A549 (cell line): ENCODE results near the gene CACNA1F. TPM values are rescaled to one million over a fixed set of nuclear protein-coding genes. Genes with fewer than 3 reads are reported as not detected.

Experiments used
- ATAC-seq, 2 experiments: fragments of 200-7000 bp in 1 of 2; fragments of >200 bp in 1 of 2; cut with Nextera tagmentation in 1 of 2; cut with Tn5 transposase in 1 of 2; 3 replicates each; pipeline versions ENCODE4 v1.8.0 to v1.9.1; 2018 to 2020; ENCODE audit warnings: mild to moderate bottlenecking in 1 of 2, moderate library complexity in 1 of 2
- CTCF ChIA-PET: fragments of 300-600 bp; sonication (Branson Sonifier 250); formaldehyde crosslinking; extraction: SDS; loops from one replicate; lab custom pipeline; 2021; ENCODE audit warnings: antibody characterized with exemption, inconsistent platforms; lab: Yijun Ruan, JAX
- POLR2A ChIA-PET: fragments of 350-600 bp; formaldehyde crosslinking; extraction: SDS; loops from one replicate; lab custom pipeline; 2021; ENCODE audit warnings: antibody characterized with exemption, inconsistent platforms; lab: Yijun Ruan, JAX
- DNase-seq, 2 experiments: peaks; one replicate each; pipeline versions ENCODE4 v3.0.0 to v3.0.0-alpha.2; 2011 to 2016; ENCODE audit warnings: low read depth in 1 of 2, low spot score in 1 of 2
- FAIRE-seq: peaks from 2 replicates; lab custom pipeline; 2011; peaks lifted over from hg19 to GRCh38; lab: Jason Lieb, UNC
- H3K27ac ChIP-seq, 2 experiments: fragments of >200 bp; sonication (Bioruptor Twin); formaldehyde crosslinking; 3 replicates each; pipeline ENCODE4 v1.5.1; 2016 to 2017
- H3K4me1 ChIP-seq: fragments of >200 bp; sonication (Bioruptor Twin); formaldehyde crosslinking; 3 replicates; pipeline ENCODE4 v1.6.1; 2016
- H3K4me2 ChIP-seq: fragments of >200 bp; sonication (Bioruptor Twin); formaldehyde crosslinking; 3 replicates; pipeline ENCODE4 v1.6.1; 2016
- H3K4me3 ChIP-seq: fragments of >200 bp; sonication (Bioruptor Twin); formaldehyde crosslinking; 3 replicates; pipeline ENCODE4 v1.5.1; 2016
- H3K9me3 ChIP-seq: fragments of >200 bp; sonication (Bioruptor Twin); formaldehyde crosslinking; 3 replicates; pipeline ENCODE4 v1.6.1; 2016
- CBX2 ChIP-seq: fragments of 200-600 bp; sonication (generic); IDR thresholded peaks from 2 replicates; pipeline ENCODE4 v1.6.1; 2016; ENCODE audit warnings: low read depth, mild to moderate bottlenecking, borderline replicate concordance
- CBX8 ChIP-seq: fragments of 200-600 bp; sonication (generic); IDR thresholded peaks from 2 replicates; pipeline ENCODE4 v1.6.1; 2016
- CEBPB ChIP-seq, 2 experiments: fragments of >200 bp in 1 of 2; sonication (Bioruptor Twin) in 1 of 2; formaldehyde crosslinking in 1 of 2; IDR thresholded peaks; 2 replicates each; pipeline ENCODE4 v1.6.1; 2012 to 2016
- EP300 ChIP-seq, 2 experiments: fragments of >200 bp; sonication (Bioruptor Twin); formaldehyde crosslinking; IDR thresholded peaks; 2 replicates in 1 of 2; 3 replicates in 1 of 2; pipeline ENCODE4 v1.6.1; 2016 to 2017
- FOSL2 ChIP-seq, 2 experiments: fragments of 450-650 bp in 1 of 2; fragments of >200 bp in 1 of 2; sonication (Bioruptor Twin) in 1 of 2; formaldehyde crosslinking; IDR thresholded peaks; 2 replicates each; pipeline versions ENCODE4 v1.5.0 to v1.6.1; 2016 to 2020; ENCODE audit warnings: mild to moderate bottlenecking in 1 of 2, moderate library complexity in 1 of 2
- FOXS1 ChIP-seq: fragments of 250-450 bp; sonication (Bioruptor Pico); IDR thresholded peaks from 2 replicates; pipeline ENCODE4 v1.5.0; 2020; ENCODE audit warnings: mild to moderate bottlenecking, moderate library complexity
- GATA3 ChIP-seq: IDR thresholded peaks from 2 replicates; pipeline ENCODE4 v1.6.1; 2012; ENCODE audit warnings: borderline replicate concordance
- HEYL ChIP-seq: fragments of 250-450 bp; sonication (Bioruptor Pico); IDR thresholded peaks from 2 replicates; pipeline ENCODE4 v1.8.0; 2021; ENCODE audit warnings: mild to moderate bottlenecking, moderate library complexity
- HOXA7 ChIP-seq: fragments of 250-450 bp; sonication (Bioruptor Pico); IDR thresholded peaks from 2 replicates; pipeline ENCODE4 v1.5.0; 2020; ENCODE audit warnings: mild to moderate bottlenecking, moderate library complexity
- JUNB ChIP-seq: fragments of >200 bp; sonication (Bioruptor Twin); formaldehyde crosslinking; IDR thresholded peaks from 2 replicates; pipeline ENCODE4 v1.6.1; 2016
- MAFK ChIP-seq: fragments of 450-650 bp; IDR thresholded peaks from 2 replicates; pipeline ENCODE4 v1.6.1; 2014; ENCODE audit not compliant: partially characterized antibody
- MYC ChIP-seq: IDR thresholded peaks from 2 replicates; pipeline ENCODE4 v1.6.1; 2012; ENCODE audit warnings: mild to moderate bottlenecking, inconsistent platforms, low read length, improper control_type of control experiment, borderline replicate concordance
- NFE2L2 ChIP-seq: fragments of 150-350 bp; conservative IDR thresholded peaks from 2 replicates; pipeline ENCODE4 v1.6.1; 2014; ENCODE audit warnings: low read length
- NPAS2 ChIP-seq: fragments of 250-450 bp; sonication (Bioruptor Pico); IDR thresholded peaks from 2 replicates; pipeline ENCODE4 v1.8.0; 2022; ENCODE audit warnings: mild to moderate bottlenecking, moderate library complexity, borderline replicate concordance
- NR3C1 ChIP-seq: fragments of >200 bp; sonication (Bioruptor Twin); formaldehyde crosslinking; IDR thresholded peaks from 3 replicates; pipeline ENCODE4 v1.6.1; 2017
- PHF8 ChIP-seq: fragments of 200-600 bp; sonication (generic); IDR thresholded peaks from 2 replicates; pipeline ENCODE4 v1.6.1; 2016; ENCODE audit warnings: low read depth, mild to moderate bottlenecking, antibody characterized with exemption, moderate library complexity, borderline replicate concordance
- POLR2A ChIP-seq: IDR thresholded peaks from 2 replicates; pipeline ENCODE4 v1.6.1; 2012; ENCODE audit warnings: mild to moderate bottlenecking, low read length
- RARB ChIP-seq: fragments of 250-450 bp; sonication (Bioruptor Pico); IDR thresholded peaks from 2 replicates; pipeline ENCODE4 v1.8.0; 2021; ENCODE audit warnings: mild to moderate bottlenecking, moderate library complexity
- RCOR1 ChIP-seq: fragments of 150-350 bp; IDR thresholded peaks from 2 replicates; pipeline ENCODE4 v1.6.1; 2014; ENCODE audit warnings: antibody characterized with exemption, low read length, low read depth
- RFX5 ChIP-seq: fragments of 450-650 bp; IDR thresholded peaks from 2 replicates; pipeline ENCODE4 v1.7.1; 2014; ENCODE audit warnings: antibody characterized with exemption, mild to moderate bottlenecking, moderate library complexity
- RNF2 ChIP-seq: fragments of 200-600 bp; sonication (generic); IDR thresholded peaks from 2 replicates; pipeline ENCODE4 v1.6.1; 2016; ENCODE audit warnings: low read depth, mild to moderate bottlenecking, antibody characterized with exemption, moderate library complexity, borderline replicate concordance
- SREBF2 ChIP-seq: fragments of 450-650 bp; IDR thresholded peaks from 2 replicates; pipeline ENCODE4 v1.6.1; 2014; ENCODE audit warnings: mild to moderate bottlenecking, moderate library complexity
- USF2 ChIP-seq: fragments of 450-650 bp; IDR thresholded peaks from 2 replicates; pipeline ENCODE4 v1.6.1; 2014; ENCODE audit warnings: antibody characterized with exemption
- ZSCAN20 ChIP-seq: fragments of 250-450 bp; sonication (Bioruptor Pico); IDR thresholded peaks from 2 replicates; pipeline ENCODE4 v1.8.0; 2022; ENCODE audit warnings: mild to moderate bottlenecking, moderate library complexity
- WGBS: methylation state at CpG from one replicate; pipeline ENCODE4 v1.1.6; 2017; ENCODE audit errors: missing lambda C conversion rate; 5-methylcytosine and 5-hydroxymethylcytosine counted together
- polyA plus RNA-seq, 4 experiments: library from polyadenylated mRNA; depleted of rRNA in 3 of 4; stranded (reverse); fragments of >200 nt; fragmentation: RNase III in 1 of 4; extraction: RNeasy Plus Mini Kit Qiagen cat#74134 plus additional on column Dnase treatment in 1 of 4; gene quantifications; 2 replicates in 3 of 4; 3 replicates in 1 of 4; pipeline ENCODE4 v1.2.3, GENCODE V29; 2011 to 2017

The CACNA1F gene
- polyA plus RNA-seq, 2 of the 4 experiments (the other 2 are of a cell fraction): not detected

GRCh38 chrX:49256268-49256995 is 23.3 kb upstream of the CACNA1F start:
- H3K4me2 ChIP-seq: no peak overlapping the region
- CTCF ChIA-PET: interaction anchor here (1.0 to 1.2 kb wide), 3 partner anchors 18 to 64 kb away, joined by 3 to 4 read pairs (median 3); no protein-coding TSS in a partner anchor

GRCh38 chrX:49254639-49255038 is 21.5 kb upstream of the CACNA1F start:
- H3K4me2 ChIP-seq: no peak overlapping the region
- FAIRE-seq (no peak), DNase-seq (no peak), ATAC-seq (no peak)
- H3K9me3 ChIP-seq: no peaks in the 10 kb centered on the region
- ChIA-PET POLR2A (interaction anchor here (0.9 kb wide), 1 partner anchor 14 kb away, joined by 3 read pairs; no protein-coding TSS in a partner anchor), CTCF (no interaction called here)
- no peak for TF ChIP-seq POLR2A
- TF ChIP-seq HOXA7 (CRISPR knock-in tag): no peak
- no peak for TF ChIP-seq HEYL (CRISPR knock-in tag)
- no peak for TF ChIP-seq RCOR1
- no peak for TF ChIP-seq CEBPB (IDR thresholded peaks at IDR 0.05)
- no peak for TF ChIP-seq CBX2
- TF ChIP-seq RNF2: no peak
- TF ChIP-seq CBX8: no peak
- WGBS: 92% methylated on average over 6 of the region's 7 CpGs
- no peak overlapping the region for H3K4me3 ChIP-seq
- no peak overlapping the region for H3K27ac ChIP-seq
- H3K4me1 ChIP-seq: no peaks in the 10 kb centered on the region

More at GRCh38 chrX:49256268-49256995, 23.3 kb upstream of the CACNA1F start:
- WGBS: 70% methylated on average over 5 of the region's 9 CpGs
- Histone ChIP-seq H3K9me3 (no peaks in the 10 kb centered on the region), H3K4me1 (no peaks in the 10 kb centered on the region), H3K4me3 (no peak overlapping the region), H3K27ac (no peak overlapping the region)
- FAIRE-seq (no peak), ATAC-seq (no peak), DNase-seq (no peak)
- POLR2A ChIA-PET: interaction anchor here (1.0 kb wide), 1 partner anchor 65 kb away, joined by 5 read pairs; no protein-coding TSS in a partner anchor
- TF ChIP-seq RFX5 (no peak), NFE2L2 (no peak), NPAS2 (CRISPR knock-in tag) (no peak), RARB (CRISPR knock-in tag) (no peak), USF2 (no peak), SREBF2 (no peak), MYC (no peak), JUNB (no peak), MAFK (no peak), FOSL2 (IDR thresholded peaks at IDR 0.05) (no peak), FOSL2 (CRISPR knock-in tag; IDR thresholded peaks at IDR 0.05) (no peak)

DNA sequence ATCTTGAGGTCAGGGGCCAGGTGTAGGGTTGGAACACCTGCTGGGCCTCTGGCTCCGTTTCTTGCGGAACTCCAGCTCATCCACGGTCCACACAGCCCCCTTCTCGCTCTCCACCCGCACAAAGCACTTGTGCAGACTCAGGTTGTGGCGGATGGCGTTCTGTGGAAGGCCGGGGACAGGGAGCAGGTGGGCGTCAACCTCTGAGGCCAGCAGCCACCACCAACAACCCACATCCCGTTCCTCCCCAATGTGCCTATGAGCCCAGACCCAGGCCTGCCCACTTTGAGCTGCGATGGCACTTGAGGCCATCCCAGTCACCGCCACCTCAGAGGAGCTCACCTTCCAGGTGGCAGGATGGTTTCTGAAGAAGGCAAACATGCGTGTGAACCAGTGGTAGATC is 18.2 kb upstream of the CACNA1F start:
- H3K4me2 ChIP-seq: no peak overlapping the region
- no peaks in the 10 kb centered on the region for H3K4me1 ChIP-seq
- TF ChIP-seq FOXS1 (CRISPR knock-in tag): no peak
- TF ChIP-seq NR3C1: no peak
- TF ChIP-seq RARB (CRISPR knock-in tag): no peak
- no peak for TF ChIP-seq EP300 (IDR thresholded peaks at IDR 0.05)
- no peak for TF ChIP-seq POLR2A
- no peak for TF ChIP-seq RCOR1
- TF ChIP-seq ZSCAN20 (CRISPR knock-in tag): no peak
- TF ChIP-seq RNF2: no peak
- no peak for TF ChIP-seq PHF8
- no peak for TF ChIP-seq GATA3
- no peak for TF ChIP-seq NPAS2 (CRISPR knock-in tag)
- no peak for FAIRE-seq
- WGBS: 92% methylated on average over 12 of the region's 13 CpGs
- no peaks in the 10 kb centered on the region for H3K9me3 ChIP-seq
- DNase-seq: no peak
- ATAC-seq: no peak
- CTCF ChIA-PET: no interaction called here
- no peak overlapping the region for H3K27ac ChIP-seq
- POLR2A ChIA-PET: no interaction called here
- H3K4me3 ChIP-seq: no peak overlapping the region
